ENCODE results near the gene MLLT3. TPM values are rescaled to one million over a fixed set of nuclear protein-coding genes. Genes with fewer than 3 reads are reported as not detected.

Gene MLLT3
- total RNA-seq, 1 experiment from 2014 or later, result 31.3 TPM

GRCh38 chr9:20625003-20625349, 2.7 kb upstream of the MLLT3 start:
- DNase-seq (ENCODE audit: low read depth), result no peak

GRCh38 chr9:20624201-20625002, 2.1 kb upstream of the MLLT3 start:
- peak; percentile 78 for DNase-seq (ENCODE audit: low read depth)

DNA sequence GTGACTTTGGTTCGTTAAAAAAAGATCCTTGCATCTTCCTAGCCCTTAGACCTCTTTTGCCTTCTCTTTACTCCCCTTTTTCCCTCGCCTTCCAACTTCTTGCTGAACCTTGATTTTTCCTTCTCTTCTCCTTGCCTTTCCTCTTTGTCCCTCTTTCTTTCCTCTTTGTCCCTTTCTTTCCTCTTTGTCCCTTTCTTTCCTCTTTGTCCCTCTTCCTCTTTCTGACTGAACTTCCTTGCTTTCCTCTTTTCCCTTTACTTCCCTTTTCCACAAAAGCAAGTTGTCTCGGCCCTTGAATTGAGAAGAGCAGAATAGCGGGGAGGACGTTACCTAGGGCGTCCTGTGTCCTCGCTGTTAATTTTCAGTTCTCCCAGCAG, 1.4 kb upstream of the MLLT3 start:
- no peak for DNase-seq (ENCODE audit: low read depth)

DNA sequence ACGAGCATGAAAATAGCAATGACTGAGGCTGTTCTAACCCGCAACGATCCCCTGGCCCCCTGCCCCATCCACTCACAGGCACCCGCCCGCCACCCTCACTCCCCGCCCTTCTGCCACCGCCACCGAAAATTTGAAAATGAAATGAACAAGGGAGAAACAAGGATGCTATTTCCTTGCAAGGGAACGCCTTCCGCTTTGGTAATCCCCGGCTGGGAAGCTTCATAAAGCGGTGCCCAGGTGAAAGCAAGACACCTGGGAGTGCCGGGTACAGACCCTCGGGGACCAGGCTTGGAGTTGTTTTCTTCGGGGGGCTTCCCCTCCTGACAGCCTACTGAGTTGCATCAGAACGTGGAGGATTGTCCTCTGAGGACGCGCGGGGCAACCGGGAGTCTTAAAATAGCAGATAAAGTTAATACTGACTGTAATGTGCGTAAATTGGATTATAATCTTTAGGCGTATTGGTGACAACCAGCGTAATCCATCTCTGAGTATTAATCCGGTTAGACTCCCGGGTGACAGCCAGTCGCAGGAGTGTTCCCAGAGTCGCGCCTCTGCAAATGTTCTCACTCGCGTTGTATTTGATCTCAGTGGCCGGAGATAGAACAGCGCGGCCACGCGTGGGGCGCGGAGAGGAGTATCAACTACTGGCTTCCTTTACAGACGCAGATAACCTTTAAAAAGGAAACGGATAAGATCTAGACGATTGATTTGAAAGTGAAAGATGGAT, 885 bp upstream of the MLLT3 start:
- no peak for DNase-seq (ENCODE audit: low read depth)

DNA sequence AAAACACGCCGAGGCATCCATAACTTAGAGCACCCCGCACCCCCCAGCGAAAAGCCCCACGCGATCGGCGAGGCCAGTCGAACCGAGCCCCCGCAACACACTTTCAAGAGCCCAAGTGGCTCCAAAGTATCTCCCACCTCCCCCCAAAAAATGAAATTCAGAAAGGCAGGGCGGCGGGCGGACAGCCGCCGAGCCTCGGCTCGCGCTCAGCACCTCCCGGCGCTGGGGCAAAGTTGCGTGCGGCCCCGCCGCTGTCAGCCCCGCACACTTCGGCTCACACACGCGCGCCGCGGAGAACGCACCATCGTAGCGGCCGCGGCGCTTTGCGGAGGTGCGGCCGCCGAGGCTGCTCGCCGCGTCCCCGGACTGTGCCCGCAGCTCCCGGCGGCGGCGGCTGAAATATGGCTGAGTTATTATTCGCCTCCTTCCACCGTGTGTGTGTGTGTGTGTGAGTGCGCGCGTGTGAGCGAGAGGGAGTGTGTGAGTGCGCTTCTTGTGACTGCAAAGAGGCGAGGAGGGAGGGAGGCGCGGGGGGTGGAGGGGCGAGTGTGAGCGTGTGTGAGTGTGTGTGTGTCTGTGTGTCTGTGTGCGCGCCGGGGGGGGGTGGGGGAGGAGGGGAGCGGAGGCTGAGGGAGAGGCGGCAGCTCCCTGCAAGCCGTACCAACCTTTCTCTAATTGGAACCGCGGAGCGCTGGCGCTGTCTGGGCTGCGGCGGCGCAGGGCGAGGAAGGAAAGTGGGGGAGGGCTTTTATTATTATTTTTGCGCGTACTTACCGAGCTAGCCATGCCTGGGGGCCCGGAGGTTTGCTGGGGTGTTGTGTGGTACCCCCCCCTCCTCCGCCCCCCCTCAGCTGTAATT, 599 bp downstream of the MLLT3 start:
- DNase-seq (ENCODE audit: low read depth), result peak; percentile 74

DNA sequence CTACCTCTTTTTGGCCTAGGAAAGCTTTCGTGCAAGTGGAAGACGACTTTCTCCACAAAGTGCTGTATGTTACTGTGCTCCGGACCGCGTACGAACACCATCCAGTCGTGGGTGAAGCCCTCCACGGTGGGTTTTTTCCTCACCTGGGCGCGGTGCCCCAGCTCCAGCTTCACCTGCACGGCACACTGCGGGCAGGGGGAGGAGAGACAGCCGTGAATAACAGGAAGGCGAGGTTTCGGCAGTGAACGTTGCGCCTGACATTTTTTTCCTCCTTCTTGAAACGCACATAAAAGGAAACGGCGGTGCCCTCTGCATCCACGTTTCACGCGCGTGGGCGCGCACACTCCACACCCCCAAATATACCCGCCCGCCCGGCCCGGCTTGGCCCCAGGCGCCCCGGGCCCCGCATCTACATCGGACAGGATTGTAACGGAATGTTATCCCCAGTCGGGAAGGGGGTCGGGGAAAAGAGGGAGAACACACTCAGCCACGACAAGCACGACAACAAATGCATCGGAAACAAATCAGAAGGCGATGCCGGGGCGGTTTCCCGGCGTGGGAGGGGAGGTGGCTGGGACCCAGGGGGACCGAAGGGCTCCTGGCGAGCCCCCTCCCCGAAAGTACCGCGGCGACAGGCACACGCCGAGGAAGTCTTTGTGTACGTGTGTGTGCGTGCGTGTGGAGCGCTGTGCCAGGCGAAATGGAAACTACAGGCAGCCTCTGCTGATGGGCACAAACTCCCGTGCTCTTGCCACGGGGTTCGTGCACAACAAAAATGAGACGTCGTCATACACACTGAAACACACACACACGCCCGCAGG, 1.4 kb downstream of the MLLT3 start:
- DNase-seq (ENCODE audit: low read depth), result peak; percentile 46

GRCh38 chr9:20619487-20620200, 2.7 kb downstream of the MLLT3 start:
- no peak for DNase-seq (ENCODE audit: low read depth)

- DNase-seq (ENCODE audit: low read depth), result peak; percentile 78
Measured at GRCh38 chr9:20618361-20618802, 3.9 kb downstream of the MLLT3 start.

GRCh38 chr9:20616808-20617207, 5.5 kb downstream of the MLLT3 start:
- no peak for DNase-seq (ENCODE audit: low read depth)

DNA sequence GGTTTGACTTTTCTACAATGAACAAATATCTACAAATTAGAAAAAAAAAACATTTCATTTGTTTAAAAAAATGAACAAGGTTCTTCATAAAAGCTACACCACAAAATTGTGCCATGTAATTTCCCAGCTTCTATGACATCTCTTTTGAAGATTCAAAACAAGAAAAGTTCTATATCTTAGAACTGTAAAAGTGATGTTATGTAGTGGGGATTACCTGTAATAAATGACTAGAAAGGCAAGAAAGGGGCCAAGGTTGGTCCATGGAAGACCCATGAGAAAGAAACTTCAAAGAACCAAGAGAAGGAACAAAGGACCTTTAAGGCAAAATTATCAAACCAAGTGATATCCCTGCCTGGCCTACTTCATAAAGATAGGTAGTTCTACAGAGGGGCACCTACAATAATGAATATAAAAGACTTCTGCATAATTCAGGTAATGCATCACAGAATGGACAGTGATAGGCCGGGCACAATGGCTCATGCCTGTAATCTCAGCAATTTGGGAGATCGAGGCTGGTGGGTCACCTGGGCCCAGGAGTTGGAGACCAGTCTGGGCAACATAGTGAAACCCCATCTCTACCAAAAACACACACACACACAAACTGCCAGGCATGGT, 7.6 kb downstream of the MLLT3 start:
- DNase-seq (ENCODE audit: low read depth), result no peak

- DNase-seq (ENCODE audit: low read depth), result peak; percentile 73
Measured at GRCh38 chr9:20611691-20612287, 10.5 kb downstream of the MLLT3 start.

- no peak for DNase-seq (ENCODE audit: low read depth)
Measured at GRCh38 chr9:20610591-20610990, 11.7 kb downstream of the MLLT3 start.

DNA sequence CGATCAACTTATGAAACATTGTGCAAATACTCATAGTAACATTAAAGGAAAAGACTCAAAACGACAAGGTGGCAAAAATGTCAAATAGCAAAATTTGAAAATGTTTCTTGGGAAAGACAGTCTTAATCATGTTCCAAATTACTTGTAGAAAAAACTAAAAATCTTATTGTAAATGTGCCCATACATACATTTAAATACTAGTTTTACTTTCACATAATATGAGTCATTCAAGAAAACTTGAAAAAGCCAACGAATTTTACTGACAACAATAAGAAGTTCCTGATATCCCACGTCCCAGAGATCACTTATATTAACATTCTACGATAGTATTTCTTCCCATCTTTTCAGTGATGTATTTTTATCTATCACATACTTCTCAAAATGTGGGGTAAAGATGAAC, 13.7 kb downstream of the MLLT3 start:
- no peak for DNase-seq (ENCODE audit: low read depth)

DNA sequence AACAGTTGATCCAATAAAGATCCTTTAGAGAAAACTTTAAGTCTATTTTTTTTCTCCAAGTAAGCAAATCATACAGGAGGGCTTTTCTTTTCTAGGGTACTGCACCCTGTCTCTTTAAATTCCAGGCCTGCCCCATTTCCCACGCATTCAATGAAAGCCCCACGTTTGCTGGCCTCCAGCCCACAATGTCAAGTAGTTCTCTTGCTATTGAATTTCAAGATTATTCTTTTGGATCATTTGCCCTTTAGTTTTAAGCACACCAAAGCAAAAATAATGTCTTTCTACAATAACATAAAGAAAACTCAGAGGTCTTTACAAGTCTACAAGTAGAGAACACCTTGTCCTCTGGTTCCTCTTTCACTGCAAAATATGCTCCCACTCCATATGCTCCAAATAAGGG, 15.6 kb downstream of the MLLT3 start:
- DNase-seq (ENCODE audit: low read depth), result no peak

DNA sequence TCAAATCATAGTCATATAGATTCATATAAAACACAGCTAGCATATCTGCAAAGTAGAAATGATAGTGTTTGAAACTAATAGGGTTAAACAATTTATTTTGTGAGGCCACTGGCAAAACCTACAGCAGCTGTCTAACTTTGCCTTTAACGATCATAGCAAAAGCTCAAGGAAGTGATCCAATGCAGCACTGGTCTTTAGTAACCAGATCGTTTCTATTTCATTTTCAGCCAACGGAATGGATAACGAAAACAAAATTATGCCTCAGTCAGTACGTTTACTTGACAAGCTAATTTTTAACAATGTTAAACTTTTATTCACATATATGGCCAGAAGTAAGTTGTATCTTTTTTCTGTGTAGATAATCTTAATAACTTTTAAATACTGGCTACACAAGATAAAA, 17.7 kb downstream of the MLLT3 start:
- DNase-seq (ENCODE audit: low read depth), result peak; percentile 54

GRCh38 chr9:20603524-20604268, 18.6 kb downstream of the MLLT3 start:
- no peak for DNase-seq (ENCODE audit: low read depth)

DNA sequence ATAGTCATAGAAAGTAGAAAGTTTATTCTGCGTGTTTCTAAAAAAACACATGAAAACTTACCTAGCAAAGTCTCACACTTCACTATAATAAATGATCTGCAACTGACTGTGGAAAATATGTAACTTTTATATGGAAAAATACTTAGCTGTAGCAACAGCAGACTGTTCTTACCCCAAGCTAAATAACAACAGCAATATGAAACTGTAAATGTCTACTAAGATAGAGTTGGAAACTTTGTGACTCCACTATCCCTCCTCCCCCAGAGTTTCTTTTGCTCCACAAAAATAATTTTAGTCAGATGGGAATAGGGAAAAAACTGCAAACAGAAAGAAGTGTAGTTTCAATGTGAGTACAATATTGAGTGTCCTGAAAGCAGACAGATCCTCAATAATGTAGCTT, 21.0 kb downstream of the MLLT3 start:
- no peak for DNase-seq (ENCODE audit: low read depth)

- no peak for DNase-seq (ENCODE audit: low read depth)
Measured at GRCh38 chr9:20599195-20599594, 23.1 kb downstream of the MLLT3 start.

- no peak for DNase-seq (ENCODE audit: low read depth)
Measured at GRCh38 chr9:20598367-20598766, 23.9 kb downstream of the MLLT3 start.

Data from LHCN-M2 (cell line).